GM12878 (cell line): Measurements from ENCODE around the gene CLDN5. TPM values are rescaled to one million over a fixed set of nuclear protein-coding genes. Genes with fewer than 3 reads are reported as not detected.

Source experiments
- ATF7 ChIP-seq: fragments of 450-650 bp; IDR thresholded peaks from 2 replicates; pipeline ENCODE4 v1.6.1; 2016; ENCODE audit warnings: low read depth, mild to moderate bottlenecking
- CREM ChIP-seq: IDR thresholded peaks from 2 replicates; pipeline ENCODE4 v1.6.1; 2014; ENCODE audit warnings: antibody characterized with exemption, low read depth
- EGR1 ChIP-seq, 2 experiments: IDR thresholded peaks; 1 replicate in 1 of 2; 2 replicates in 1 of 2; pipeline ENCODE4 v1.6.1; 2011 to 2012; ENCODE audit warnings: low read depth in 2 of 2, low read length in 2 of 2, borderline replicate concordance in 1 of 2, mild to moderate bottlenecking in 1 of 2, moderate library complexity in 1 of 2
- IRF3 ChIP-seq: fragments of 450-650 bp; IDR thresholded peaks from 2 replicates; pipeline ENCODE4 v1.6.1; 2014; ENCODE audit warnings: mild to moderate bottlenecking
- JUNB ChIP-seq: IDR thresholded peaks from 2 replicates; pipeline ENCODE4 v1.6.1; 2016; ENCODE audit warnings: antibody characterized with exemption, mild to moderate bottlenecking
- LARP7 ChIP-seq: fragments of 450-650 bp; IDR thresholded peaks from 2 replicates; pipeline ENCODE4 v1.6.1; 2017; ENCODE audit warnings: mild to moderate bottlenecking
- MAX ChIP-seq: IDR thresholded peaks from 2 replicates; pipeline ENCODE4 v1.6.1; 2012; ENCODE audit warnings: low read depth, low read length, improper control_type of control experiment
- MLLT1 ChIP-seq: fragments of 450-650 bp; IDR thresholded peaks from 2 replicates; pipeline ENCODE4 v1.6.1; 2016; ENCODE audit warnings: mild to moderate bottlenecking
- MXI1 ChIP-seq: fragments of 150-350 bp; IDR thresholded peaks from 2 replicates; pipeline ENCODE4 v1.6.1; 2011; ENCODE audit warnings: low read depth, mild to moderate bottlenecking, inconsistent platforms, low read length, improper control_type of control experiment
- NFYB ChIP-seq: IDR thresholded peaks from 2 replicates; pipeline ENCODE4 v1.6.1; 2011; ENCODE audit warnings: low read depth, mild to moderate bottlenecking, low read length, improper control_type of control experiment, moderate library complexity; ENCODE audit not compliant: insufficient read depth
- RAD51 ChIP-seq: fragments of 450-650 bp; IDR thresholded peaks from 2 replicates; pipeline ENCODE4 v1.6.1; 2016; ENCODE audit warnings: moderate library complexity, mild to moderate bottlenecking, inconsistent platforms
- RELA ChIP-seq: fragments of 450-650 bp; IDR thresholded peaks from 2 replicates; pipeline ENCODE4 v1.8.0; 2014; ENCODE audit warnings: borderline replicate concordance; ENCODE audit not compliant: partially characterized antibody
- SIN3A ChIP-seq: IDR thresholded peaks from 2 replicates; pipeline ENCODE4 v1.6.1; 2012; ENCODE audit warnings: low read depth, low read length, improper control_type of control experiment
- STAT1 ChIP-seq: fragments of 450-650 bp; conservative IDR thresholded peaks from 2 replicates; pipeline ENCODE4 v1.6.1; 2014; ENCODE audit warnings: antibody characterized with exemption, mild to moderate bottlenecking
- TAF1 ChIP-seq: IDR thresholded peaks from 2 replicates; pipeline ENCODE4 v1.6.1; 2011; ENCODE audit warnings: mild to moderate bottlenecking, low read depth, low read length, borderline replicate concordance
- TBL1XR1 ChIP-seq: IDR thresholded peaks from 2 replicates; pipeline ENCODE4 v1.6.1; 2012; ENCODE audit warnings: low read depth, low read length, improper control_type of control experiment
- TCF12 ChIP-seq: IDR thresholded peaks from 2 replicates; pipeline ENCODE4 v1.6.1; 2011; ENCODE audit warnings: low read depth, mild to moderate bottlenecking, low read length
- YBX1 ChIP-seq: fragments of 450-650 bp; IDR thresholded peaks from 2 replicates; pipeline ENCODE4 v1.6.1; 2016; ENCODE audit warnings: antibody characterized with exemption
- ZBED1 ChIP-seq: IDR thresholded peaks from 2 replicates; pipeline ENCODE4 v1.6.1; 2016; ENCODE audit warnings: borderline replicate concordance
- ZNF24 ChIP-seq: fragments of 450-650 bp; IDR thresholded peaks from 2 replicates; pipeline ENCODE4 v1.6.1; 2017; ENCODE audit warnings: antibody characterized with exemption, mild to moderate bottlenecking
- ZZZ3 ChIP-seq: IDR thresholded peaks from 2 replicates; pipeline ENCODE4 v1.6.1; 2011; ENCODE audit warnings: low read depth; ENCODE audit not compliant: control insufficient read depth, insufficient read length
- polyA plus RNA-seq, 11 experiments: library from polyadenylated mRNA; depleted of rRNA in 4 of 11; unstranded in 6 of 11; stranded (reverse) in 5 of 11; fragments of >200 nt; fragmentation: Nextera tagmentation in 4 of 11; fragmentation: Illumina TruSeq in 1 of 11; extraction: Ambion mirVana in 4 of 11; extraction: Trizol in 1 of 11; gene quantifications; 1 replicate in 1 of 11; 2 replicates in 10 of 11; pipeline versions ENCODE4 v1.2.1 to v1.2.3, GENCODE V29; 2011 to 2016; ENCODE audit warnings: inconsistent platforms in 2 of 11, missing spikeins in 2 of 11, low read depth in 1 of 11
- total RNA-seq, 4 experiments: library from RNA; depleted of rRNA in 3 of 4; stranded (reverse); fragments of >200 nt in 3 of 4; fragmentation: Illumina TruSeq in 1 of 4; extraction: Trizol in 1 of 4; gene quantifications; 2 replicates each; pipeline versions ENCODE4 v1.2.1 to v1.2.3, GENCODE V29; 2013 to 2021
- TF ChIP-seq, protein P1 (sequence below): IDR thresholded peaks from 2 replicates; pipeline ENCODE4 v1.6.1; 2011; ENCODE audit warnings: mild to moderate bottlenecking, low read depth, low read length, moderate library complexity; ENCODE audit not compliant: insufficient replicate concordance
- TF ChIP-seq, protein P2 (sequence below): fragments of 450-650 bp; formaldehyde crosslinking; IDR thresholded peaks from 2 replicates; pipeline ENCODE4 v1.5.0; 2022; ENCODE audit warnings: mild to moderate bottlenecking, missing genetic modification characterization

Gene CLDN5
- total and polyA plus RNA-seq, 10 of the 15 experiments (the other 5 are each of a cell fraction or from before 2014, with no cell fraction given), result 0.15 TPM; not detected in 9

DNA sequence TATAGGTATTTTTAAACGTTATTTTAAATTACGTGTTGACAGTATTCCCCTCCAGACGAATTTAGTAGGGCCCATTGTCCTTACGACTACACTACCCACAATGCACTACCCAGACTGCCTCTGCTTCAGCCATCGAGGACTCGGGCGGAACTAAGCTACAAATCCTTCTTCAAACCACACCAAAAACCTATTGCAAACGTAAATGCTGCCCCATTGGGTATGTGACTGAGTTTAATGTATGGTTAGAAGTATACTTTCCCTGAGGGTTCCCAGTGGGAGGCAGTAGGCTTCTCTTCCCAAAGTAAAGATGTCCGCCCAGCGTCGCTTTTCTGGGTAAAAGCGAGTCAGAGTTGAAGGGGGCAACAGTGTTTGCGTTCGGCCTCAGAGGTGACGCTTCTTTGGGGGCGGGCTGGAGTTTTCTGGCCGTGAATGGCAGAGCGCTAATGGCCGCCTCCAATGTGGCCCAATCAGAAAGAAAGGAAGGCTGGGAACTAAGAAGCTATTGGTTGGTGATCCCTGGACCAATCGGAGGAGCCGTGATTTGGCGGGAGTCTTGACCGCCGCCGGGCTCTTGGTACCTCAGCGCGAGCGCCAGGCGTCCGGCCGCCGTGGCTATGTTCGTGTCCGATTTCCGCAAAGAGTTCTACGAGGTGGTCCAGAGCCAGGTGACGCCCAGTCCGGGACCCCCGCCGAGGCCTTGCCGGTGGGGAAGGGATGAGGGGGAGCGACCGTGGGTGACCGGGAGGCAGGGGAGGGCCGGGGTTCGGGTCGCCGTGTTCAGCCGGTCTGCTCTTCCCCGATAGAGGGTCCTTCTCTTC is 44.6 kb downstream of the CLDN5 start, which contains the start of gene CDC45 (continued):
- peak; percentile 96 for TF ChIP-seq MXI1
- TF ChIP-seq ATF7, result no peak
- no peak for TF ChIP-seq ZNF24
- TF ChIP-seq ZZZ3, result no peak
- peak; percentile 78 for TF ChIP-seq MLLT1
- TF ChIP-seq MAX, result peak; percentile 59
- TF ChIP-seq TAF1, result peak; percentile 42; the same call in 1 of the 2 replicates
- TF ChIP-seq, protein P1, sequence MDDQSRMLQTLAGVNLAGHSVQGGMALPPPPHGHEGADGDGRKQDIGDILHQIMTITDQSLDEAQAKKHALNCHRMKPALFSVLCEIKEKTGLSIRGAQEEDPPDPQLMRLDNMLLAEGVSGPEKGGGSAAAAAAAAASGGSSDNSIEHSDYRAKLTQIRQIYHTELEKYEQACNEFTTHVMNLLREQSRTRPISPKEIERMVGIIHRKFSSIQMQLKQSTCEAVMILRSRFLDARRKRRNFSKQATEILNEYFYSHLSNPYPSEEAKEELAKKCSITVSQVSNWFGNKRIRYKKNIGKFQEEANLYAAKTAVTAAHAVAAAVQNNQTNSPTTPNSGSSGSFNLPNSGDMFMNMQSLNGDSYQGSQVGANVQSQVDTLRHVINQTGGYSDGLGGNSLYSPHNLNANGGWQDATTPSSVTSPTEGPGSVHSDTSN, result peak; percentile 49
- peak; percentile 3 for TF ChIP-seq RELA
- peak; percentile 60 for TF ChIP-seq RAD51
- peak; percentile 99 for TF ChIP-seq SIN3A
- peak; percentile 45; the same call in 1 of the 2 replicates for TF ChIP-seq IRF3
- peak; percentile 95 for TF ChIP-seq NFYB
- TF ChIP-seq YBX1, result no peak
- no peak for TF ChIP-seq TCF12
- 0 out of 2 replicates have a peak, but pooled peaks have one; percentile 5 for TF ChIP-seq TBL1XR1
- no peak for TF ChIP-seq JUNB
- TF ChIP-seq LARP7, result peak; percentile 28; the same call in 1 of the 2 replicates
- TF ChIP-seq, protein P2, sequence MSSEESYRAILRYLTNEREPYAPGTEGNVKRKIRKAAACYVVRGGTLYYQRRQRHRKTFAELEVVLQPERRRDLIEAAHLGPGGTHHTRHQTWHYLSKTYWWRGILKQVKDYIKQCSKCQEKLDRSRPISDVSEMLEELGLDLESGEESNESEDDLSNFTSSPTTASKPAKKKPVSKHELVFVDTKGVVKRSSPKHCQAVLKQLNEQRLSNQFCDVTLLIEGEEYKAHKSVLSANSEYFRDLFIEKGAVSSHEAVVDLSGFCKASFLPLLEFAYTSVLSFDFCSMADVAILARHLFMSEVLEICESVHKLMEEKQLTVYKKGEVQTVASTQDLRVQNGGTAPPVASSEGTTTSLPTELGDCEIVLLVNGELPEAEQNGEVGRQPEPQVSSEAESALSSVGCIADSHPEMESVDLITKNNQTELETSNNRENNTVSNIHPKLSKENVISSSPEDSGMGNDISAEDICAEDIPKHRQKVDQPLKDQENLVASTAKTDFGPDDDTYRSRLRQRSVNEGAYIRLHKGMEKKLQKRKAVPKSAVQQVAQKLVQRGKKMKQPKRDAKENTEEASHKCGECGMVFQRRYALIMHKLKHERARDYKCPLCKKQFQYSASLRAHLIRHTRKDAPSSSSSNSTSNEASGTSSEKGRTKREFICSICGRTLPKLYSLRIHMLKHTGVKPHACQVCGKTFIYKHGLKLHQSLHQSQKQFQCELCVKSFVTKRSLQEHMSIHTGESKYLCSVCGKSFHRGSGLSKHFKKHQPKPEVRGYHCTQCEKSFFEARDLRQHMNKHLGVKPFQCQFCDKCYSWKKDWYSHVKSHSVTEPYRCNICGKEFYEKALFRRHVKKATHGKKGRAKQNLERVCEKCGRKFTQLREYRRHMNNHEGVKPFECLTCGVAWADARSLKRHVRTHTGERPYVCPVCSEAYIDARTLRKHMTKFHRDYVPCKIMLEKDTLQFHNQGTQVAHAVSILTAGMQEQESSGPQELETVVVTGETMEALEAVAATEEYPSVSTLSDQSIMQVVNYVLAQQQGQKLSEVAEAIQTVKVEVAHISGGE (CRISPR knock-in tag), result no peak
- peak in 1 of 2 experiments; percentile 15; a peak in 1 of 3 replicates for TF ChIP-seq EGR1 (IDR thresholded peaks at IDR 0.05; ENCODE audit: borderline replicate concordance in 1 of 2, low read depth in 2 of 2, low read length in 2 of 2)
- peak; percentile 97; the same call in 1 of the 2 replicates for TF ChIP-seq STAT1
- TF ChIP-seq CREM, result peak; percentile 91
- no peak for TF ChIP-seq ZBED1
